K562 (cell line): ENCODE results near the gene TBXAS1. TPM values are rescaled to one million over a fixed set of nuclear protein-coding genes. Genes with fewer than 3 reads are reported as not detected.

Experiments used
- ATAC-seq: fragments of 200-7000 bp; cut with Tn5 transposase; 3 replicates; pipeline ENCODE4 v1.9.1; 2020; ENCODE audit warnings: moderate library complexity
- BruUV-seq: library from RNA; stranded (reverse); fragments of 400-500 nt; replicated peaks from 2 replicates; lab custom pipeline; 2021; lab: Mats Ljungman, UMichigan
- CTCF ChIA-PET: fragments of 300-600 bp; formaldehyde crosslinking; extraction: SDS; loops from one replicate; lab custom pipeline; 2021; ENCODE audit warnings: low intra/inter-chr PET ratio; lab: Yijun Ruan, JAX
- POLR2A ChIA-PET: fragments of 300-600, 350-650 bp; sonication (Branson Sonifier 250); formaldehyde crosslinking; extraction: SDS; loops from one replicate; lab custom pipeline; 2021; ENCODE audit warnings: antibody characterized with exemption, inconsistent platforms; lab: Yijun Ruan, JAX
- DNase-seq, 4 experiments: peaks; one replicate each; pipeline versions ENCODE4 v3.0.0 to v3.0.0-alpha.2; 2011 to 2018; ENCODE audit warnings: low spot score in 3 of 4, mixed read lengths in 3 of 4; ENCODE audit errors: extremely low read depth in 1 of 4
- FAIRE-seq: peaks from 2 replicates; lab custom pipeline; 2011; peaks lifted over from hg19 to GRCh38; lab: Jason Lieb, UNC
- H2AFZ ChIP-seq: 2 replicates; pipeline ENCODE4 v1.6.0; 2011; ENCODE audit warnings: low read depth, low read length, control low read depth, inconsistent platforms
- H3K27ac ChIP-seq: fragments of 200-600 bp; 3 replicates; pipeline ENCODE4 v1.8.0; 2011; ENCODE audit warnings: low read depth, mild to moderate bottlenecking, control low read depth, inconsistent platforms, low read length, moderate library complexity, mixed read lengths; ENCODE audit errors: extremely low read depth
- H3K27me3 ChIP-seq, 2 experiments: fragments of 300-600 bp in 1 of 2; 2 replicates in 1 of 2; 3 replicates in 1 of 2; pipeline versions ENCODE4 v1.6.0 to v1.8.0; 2011; ENCODE audit warnings: inconsistent platforms in 2 of 2, low read length in 2 of 2, mild to moderate bottlenecking in 1 of 2, mixed read lengths in 1 of 2, moderate library complexity in 1 of 2; ENCODE audit not compliant: control insufficient read depth in 2 of 2, insufficient read depth in 2 of 2
- H3K36me3 ChIP-seq: fragments of 300-600 bp; 3 replicates; pipeline ENCODE4 v1.8.0; 2011; ENCODE audit warnings: mild to moderate bottlenecking, low read length, inconsistent platforms; ENCODE audit not compliant: control insufficient read depth, insufficient read depth
- H3K4me1 ChIP-seq, 2 experiments: fragments of 200-600 bp in 1 of 2; replicated peaks in 1 of 2; 2 replicates in 1 of 2; 3 replicates in 1 of 2; pipeline versions ENCODE4 v1.5.1 to v1.8.0; 2011; ENCODE audit warnings: inconsistent platforms in 2 of 2, low read length in 2 of 2, mild to moderate bottlenecking in 1 of 2, mixed read lengths in 1 of 2, moderate library complexity in 1 of 2; ENCODE audit not compliant: control insufficient read depth in 2 of 2, insufficient read depth in 2 of 2
- H3K4me2 ChIP-seq: 2 replicates; pipeline ENCODE4 v1.6.1; 2011; ENCODE audit warnings: low read length, control low read depth, inconsistent platforms, mixed read lengths; ENCODE audit not compliant: insufficient read depth
- H3K4me3 ChIP-seq: fragments of 200-600 bp; sonication (generic), shearing (Covaris generic); 2 replicates; pipeline ENCODE4 v1.5.1; 2016; ENCODE audit warnings: control low read depth, inconsistent platforms
- H3K79me2 ChIP-seq: fragments of 200-600 bp; 3 replicates; pipeline ENCODE4 v1.8.0; 2011; ENCODE audit warnings: low read length, inconsistent platforms; ENCODE audit not compliant: control insufficient read depth, insufficient read depth
- H3K9ac ChIP-seq, 2 experiments: 2 replicates each; pipeline versions ENCODE4 v1.6.0 to v1.6.1; 2011; ENCODE audit warnings: low read depth in 2 of 2, low read length in 2 of 2, control low read depth in 1 of 2, inconsistent platforms in 1 of 2, mild to moderate bottlenecking in 1 of 2, mixed read lengths in 1 of 2; ENCODE audit not compliant: insufficient read depth in 1 of 2
- H3K9me1 ChIP-seq: one replicate; pipeline ENCODE4 v1.6.0; 2011; ENCODE audit warnings: inconsistent platforms, mild to moderate bottlenecking, low read length, moderate library complexity; ENCODE audit not compliant: control insufficient read depth, insufficient read depth
- H3K9me3 ChIP-seq: replicated peaks from 2 replicates; pipeline ENCODE4 v1.5.1; 2011; ENCODE audit warnings: low read depth, low read length, inconsistent platforms; ENCODE audit not compliant: control insufficient read depth, insufficient read depth
- H4K20me1 ChIP-seq: replicated peaks from 2 replicates; pipeline ENCODE4 v1.6.1; 2011; ENCODE audit warnings: low read length, inconsistent platforms, mixed read lengths; ENCODE audit not compliant: control insufficient read depth, insufficient read depth
- CTCFL ChIP-seq: IDR thresholded peaks from 2 replicates; pipeline ENCODE4 v1.6.1; 2011; ENCODE audit warnings: borderline replicate concordance, low read depth, mild to moderate bottlenecking, moderate library complexity, low read length; ENCODE audit not compliant: insufficient read depth, poor library complexity, severe bottlenecking
- EGR1 ChIP-seq: fragments of 450-650 bp; conservative IDR thresholded peaks from 2 replicates; pipeline ENCODE4 v1.6.1; 2017; ENCODE audit warnings: mild to moderate bottlenecking
- TFAM ChIP-seq: fragments of 250-450 bp; sonication (Bioruptor Pico); conservative IDR thresholded peaks from 2 replicates; pipeline ENCODE4 v1.5.0; 2021; ENCODE audit warnings: mild to moderate bottlenecking, moderate library complexity
- ZNF41 ChIP-seq: fragments of 250-450 bp; sonication (Bioruptor Pico); conservative IDR thresholded peaks from 2 replicates; pipeline ENCODE4 v1.4.0; 2020; ENCODE audit warnings: mild to moderate bottlenecking
- whole genome bisulfite sequencing: fragments of 100-300 bp; shearing (Covaris generic); methylation state at CpG from one replicate; pipeline ENCODE4 v1.1.6; 2016; ENCODE audit warnings: low coverage, mixed read lengths; ENCODE audit not compliant: insufficient coverage; ENCODE audit errors: missing lambda C conversion rate; 5-methylcytosine and 5-hydroxymethylcytosine counted together
- in situ Hi-C: fragments of 300-500 bp; cut with MboI; formaldehyde crosslinking; loops from 4 replicates; pipeline ENCODE4 v1.15.0; 2018; ENCODE audit warnings: inconsistent platforms, mixed read lengths
- intact Hi-C: fragments of 100-400 bp; cut with micrococcal nuclease; formaldehyde crosslinking; loops from 2 replicates; pipeline ENCODE4 v1.14.2; 2022
- polyA plus RNA-seq, 8 experiments: library from polyadenylated mRNA; depleted of rRNA in 4 of 8; stranded (reverse) in 5 of 8; unstranded in 3 of 8; fragments of >200 nt; fragmentation: Nextera tagmentation in 2 of 8; fragmentation: Illumina TruSeq in 1 of 8; extraction: Ambion mirVana in 2 of 8; extraction: Trizol in 1 of 8; gene quantifications; 2 replicates each; pipeline versions ENCODE4 v1.2.1 to v1.2.3, GENCODE V29; 2011 to 2014; ENCODE audit warnings: inconsistent platforms in 1 of 8, missing spikeins in 1 of 8
- total RNA-seq, 7 experiments: library from RNA; depleted of rRNA in 6 of 7; stranded (reverse); fragments of >200 nt in 6 of 7; fragmentation: Illumina TruSeq in 2 of 7; extraction: Trizol in 2 of 7; gene quantifications; 2 replicates each; pipeline versions ENCODE4 v1.2.1 to v1.2.3, GENCODE V29; 2011 to 2021; ENCODE audit warnings: low replicate concordance in 1 of 7

Gene TBXAS1
- total and polyA plus RNA-seq, 9 of the 15 experiments (the other 6 are each of a cell fraction or from before 2014, with no cell fraction given): 1.1 to 8.3 (median 1.9) TPM

GRCh38 chr7:139893999-139894398, 64.9 kb downstream of the TBXAS1 start:
- no peak for DNase-seq
- Histone ChIP-seq H3K4me1 (peaks cover 0 to 8% of the 10 kb centered on the region in 2 experiments; a peak in 2 of 5 replicates), H3K36me3 (no peaks in the 10 kb centered on the region)
- intact Hi-C loops: no loop called here
- TF ChIP-seq TFAM (CRISPR knock-in tag) (no peak), ZNF41 (CRISPR knock-in tag) (no peak), EGR1 (peak; percentile 66), CTCFL (no peak)
- TF ChIP-seq, all 486 proteins: peak for 1
- H3K79me2 ChIP-seq: no peaks in the 10 kb centered on the region
- ChIA-PET POLR2A (interaction anchor here (0.7 to 1.7 kb wide), 4 partner anchors 9 to 31 kb away, joined by 3 to 6 read pairs (median 4); no protein-coding TSS in a partner anchor), CTCF (no interaction called here)
- H3K4me2 ChIP-seq: no peak overlapping the region
- WGBS: 14% methylated on average over 4 of the region's 4 CpGs
- BruUV-seq: no TSS peak
- no peak overlapping the region for H3K27ac ChIP-seq
- no peaks in the 10 kb centered on the region for H4K20me1 ChIP-seq
- no peak for ATAC-seq
- H3K9ac ChIP-seq: no peak overlapping the region
- H2AFZ ChIP-seq: no peak overlapping the region
- no peak overlapping the region for H3K4me3 ChIP-seq
- FAIRE-seq: no peak
- no peaks in the 10 kb centered on the region for H3K27me3 ChIP-seq
- no peaks in the 10 kb centered on the region for H3K9me3 ChIP-seq
- H3K9me1 ChIP-seq: no peaks in the 10 kb centered on the region
- in situ Hi-C loops: no loop called here
